ENCODE data around the gene SSMEM1. TPM values are rescaled to one million over a fixed set of nuclear protein-coding genes. Genes with fewer than 3 reads are reported as not detected.

The SSMEM1 gene
- polyA plus RNA-seq, 1 experiment, result not detected

- CTCF ChIA-PET, result interaction anchor here (1.6 kb wide), 1 partner anchor 547 kb away, joined by 4 read pairs; no protein-coding TSS in a partner anchor
- Histone ChIP-seq H3K27ac (ENCODE audit: low read depth, low read length) (no peak overlapping the region), H3K27me3 (ENCODE audit: control insufficient read depth, insufficient read depth, low read length) (no peaks in the 10 kb centered on the region), H3K9me3 (ENCODE audit: control insufficient read depth, insufficient read depth, low read length) (peaks cover 6% of the 10 kb centered on the region; the same call in 1 of the 2 replicates), H3K4me3 (ENCODE audit: low read depth, low read length) (no peak overlapping the region)
- POLR2A ChIA-PET, result no interaction called here
- no peak for TF ChIP-seq CTCF (IDR thresholded peaks at IDR 0.05; ENCODE audit: low read depth, low read length)
- DNase-seq (ENCODE audit: low read depth, low spot score), result no peak
Observed at GRCh38 chr7:130210181-130210935, 2.7 kb downstream of the SSMEM1 start.

GRCh38 chr7:130213828-130214227 is 6.2 kb downstream of the SSMEM1 start:
- no peak overlapping the region for H3K4me3 ChIP-seq (ENCODE audit: low read depth, low read length)
- no peak overlapping the region for H3K27ac ChIP-seq (ENCODE audit: low read depth, low read length)
- H3K27me3 ChIP-seq (ENCODE audit: control insufficient read depth, insufficient read depth, low read length), result no peaks in the 10 kb centered on the region
- no peaks in the 10 kb centered on the region for H3K9me3 ChIP-seq (ENCODE audit: control insufficient read depth, insufficient read depth, low read length)
- no peak for DNase-seq (ENCODE audit: low read depth, low spot score)
- no peak for TF ChIP-seq CTCF (IDR thresholded peaks at IDR 0.05; ENCODE audit: low read depth, low read length)
- ChIA-PET POLR2A (interaction anchor here (0.5 kb wide), 1 partner anchor 58 kb away, joined by 3 read pairs; no protein-coding TSS in a partner anchor), CTCF (no interaction called here)

GRCh38 chr7:130216025-130216424 is 8.4 kb downstream of the SSMEM1 start:
- Histone ChIP-seq H3K4me3 (ENCODE audit: low read depth, low read length) (no peak overlapping the region), H3K27me3 (ENCODE audit: control insufficient read depth, insufficient read depth, low read length) (peaks cover 5% of the 10 kb centered on the region), H3K27ac (ENCODE audit: low read depth, low read length) (no peak overlapping the region), H3K9me3 (ENCODE audit: control insufficient read depth, insufficient read depth, low read length) (no peaks in the 10 kb centered on the region)
- no peak for TF ChIP-seq CTCF (IDR thresholded peaks at IDR 0.05; ENCODE audit: low read depth, low read length)
- no peak for DNase-seq (ENCODE audit: low read depth, low spot score)
- ChIA-PET POLR2A (no interaction called here), CTCF (interaction anchor here (0.7 kb wide), 1 partner anchor 82 kb away, joined by 4 read pairs; no protein-coding TSS in a partner anchor)

- CTCF ChIA-PET, result interaction anchor here (0.7 to 1.1 kb wide), 2 partner anchors 11 to 81 kb away, joined by 3 to 4 read pairs; partner anchors contain the start of gene TMEM209
Observed at GRCh38 chr7:130216750-130217149, 9.1 kb downstream of the SSMEM1 start.

More at GRCh38 chr7:130216750-130217149, 9.1 kb downstream of the SSMEM1 start:
- no peak for DNase-seq (ENCODE audit: low read depth, low spot score)
- Histone ChIP-seq H3K27me3 (ENCODE audit: control insufficient read depth, insufficient read depth, low read length) (peaks cover 5% of the 10 kb centered on the region), H3K27ac (ENCODE audit: low read depth, low read length) (no peak overlapping the region), H3K9me3 (ENCODE audit: control insufficient read depth, insufficient read depth, low read length) (no peaks in the 10 kb centered on the region), H3K4me3 (ENCODE audit: low read depth, low read length) (no peak overlapping the region)
- TF ChIP-seq CTCF (IDR thresholded peaks at IDR 0.05; ENCODE audit: low read depth, low read length), result no peak
- POLR2A ChIA-PET, result interaction anchor here (0.7 kb wide), 1 partner anchor 61 kb away, joined by 3 read pairs; no protein-coding TSS in a partner anchor
